Measurements from ENCODE around the gene ST6GALNAC3. TPM values are rescaled to one million over a fixed set of nuclear protein-coding genes. Genes with fewer than 3 reads are reported as not detected.

ST6GALNAC3 gene
- total RNA-seq, 4 donors from 2014 or later, result 0.79 to 5.3 (median 1.6) TPM

GRCh38 chr1:76395059-76395458, 320.5 kb downstream of the ST6GALNAC3 start:
- H3K4me1 ChIP-seq, result no peaks in the 10 kb centered on the region
- 85% methylated on average over 2 of the region's 2 CpGs for WGBS
- no peak overlapping the region for H3K4me3 ChIP-seq
- no peaks in the 10 kb centered on the region for H3K36me3 ChIP-seq
- H3K27me3 ChIP-seq, result no peaks in the 10 kb centered on the region
- no peak overlapping the region for H3K27ac ChIP-seq
- TF ChIP-seq CTCF (IDR thresholded peaks at IDR 0.05), result no peak
- TF ChIP-seq POLR2A (IDR thresholded peaks at IDR 0.05), result no peak
- no peak for TF ChIP-seq EP300 (IDR thresholded peaks at IDR 0.05)
- no peak for TF ChIP-seq POLR2AphosphoS5 (IDR thresholded peaks at IDR 0.05)
- no peaks in the 10 kb centered on the region for H3K9me3 ChIP-seq
- no peak for DNase-seq (ENCODE audit: low spot score in 2 of 2)

GRCh38 chr1:76402128-76402527, 327.6 kb downstream of the ST6GALNAC3 start:
- DNase-seq (ENCODE audit: low spot score in 2 of 2), result no peak
- Histone ChIP-seq H3K9me3 (peaks cover 4% of the 10 kb centered on the region), H3K27me3 (no peaks in the 10 kb centered on the region), H3K4me3 (no peak overlapping the region), H3K4me1 (no peaks in the 10 kb centered on the region), H3K27ac (no peak overlapping the region), H3K36me3 (no peaks in the 10 kb centered on the region)
- TF ChIP-seq POLR2AphosphoS5 (IDR thresholded peaks at IDR 0.05) (no peak), EP300 (IDR thresholded peaks at IDR 0.05) (no peak), POLR2A (IDR thresholded peaks at IDR 0.05) (no peak), CTCF (IDR thresholded peaks at IDR 0.05) (no peak)
- WGBS, result 94% methylated on average over 2 of the region's 2 CpGs

GRCh38 chr1:76408303-76408702, 333.8 kb downstream of the ST6GALNAC3 start:
- no peak overlapping the region for H3K27ac ChIP-seq
- no peaks in the 10 kb centered on the region for H3K36me3 ChIP-seq
- no peaks in the 10 kb centered on the region for H3K27me3 ChIP-seq
- no peak overlapping the region for H3K4me3 ChIP-seq
- H3K9me3 ChIP-seq, result no peaks in the 10 kb centered on the region
- DNase-seq (ENCODE audit: low spot score in 2 of 2), result no peak
- 90% methylated on average over 3 of the region's 3 CpGs for WGBS
- no peaks in the 10 kb centered on the region for H3K4me1 ChIP-seq
- TF ChIP-seq EP300 (IDR thresholded peaks at IDR 0.05), result no peak
- TF ChIP-seq CTCF (IDR thresholded peaks at IDR 0.05), result no peak
- TF ChIP-seq POLR2AphosphoS5 (IDR thresholded peaks at IDR 0.05), result no peak
- TF ChIP-seq POLR2A (IDR thresholded peaks at IDR 0.05), result no peak

- 77% methylated on average over 2 of the region's 2 CpGs for WGBS
- TF ChIP-seq POLR2AphosphoS5 (IDR thresholded peaks at IDR 0.05) (no peak), EP300 (IDR thresholded peaks at IDR 0.05) (no peak), POLR2A (IDR thresholded peaks at IDR 0.05) (no peak), CTCF (IDR thresholded peaks at IDR 0.05) (no peak)
- Histone ChIP-seq H3K9me3 (no peaks in the 10 kb centered on the region), H3K36me3 (no peaks in the 10 kb centered on the region), H3K4me1 (no peaks in the 10 kb centered on the region), H3K27me3 (no peaks in the 10 kb centered on the region), H3K4me3 (no peak overlapping the region), H3K27ac (no peak overlapping the region)
- no peak for DNase-seq (ENCODE audit: low spot score in 2 of 2)
These were observed 336.0 kb downstream of the ST6GALNAC3 start for GRCh38 chr1:76410499-76410898.

GRCh38 chr1:76418531-76418930, 344.0 kb downstream of the ST6GALNAC3 start:
- DNase-seq (ENCODE audit: low spot score in 2 of 2), result no peak
- Histone ChIP-seq H3K4me1 (no peaks in the 10 kb centered on the region), H3K9me3 (no peaks in the 10 kb centered on the region), H3K27ac (no peak overlapping the region), H3K36me3 (no peaks in the 10 kb centered on the region), H3K4me3 (no peak overlapping the region), H3K27me3 (no peaks in the 10 kb centered on the region)
- no peak for TF ChIP-seq POLR2A (IDR thresholded peaks at IDR 0.05)
- no peak for TF ChIP-seq POLR2AphosphoS5 (IDR thresholded peaks at IDR 0.05)
- TF ChIP-seq EP300 (IDR thresholded peaks at IDR 0.05), result no peak
- no peak for TF ChIP-seq CTCF (IDR thresholded peaks at IDR 0.05)
- 88% methylated on average over 3 of the region's 3 CpGs for WGBS
